Neural progenitor cell (in vitro differentiated cells): ENCODE measurements around the gene TRIM7. TPM values are rescaled to one million over a fixed set of nuclear protein-coding genes. Genes with fewer than 3 reads are reported as not detected.
"Not testable (repeated sequence)": the region's sequence is repeated elsewhere in the genome, so short reads cannot be mapped to it uniquely, and the experiment has no call there.

Experiments
- DNase-seq: peaks from one replicate; pipeline ENCODE4 v3.0.0-alpha.2; 2016; ENCODE audit warnings: low spot score
- H2AFZ ChIP-seq: fragments of 200-600 bp; sonication (generic); replicated peaks from 2 replicates; pipeline ENCODE4 v1.6.1; 2016; ENCODE audit warnings: antibody characterized with exemption
- H3F3A ChIP-seq: fragments of 200-600 bp; sonication (generic); 2 replicates; pipeline ENCODE4 v1.6.1; 2016; ENCODE audit warnings: antibody characterized with exemption, low read depth
- H3K27ac ChIP-seq: fragments of 200-600 bp; sonication (generic); 2 replicates; pipeline ENCODE4 v1.5.1; 2016; ENCODE audit warnings: mild to moderate bottlenecking
- H3K27me3 ChIP-seq: fragments of 200-600 bp; sonication (generic); 2 replicates; pipeline ENCODE4 v1.6.1; 2016; ENCODE audit warnings: mild to moderate bottlenecking, moderate library complexity
- H3K36me3 ChIP-seq: fragments of 200-600 bp; sonication (generic); 2 replicates; pipeline ENCODE4 v1.5.1; 2016
- H3K4me1 ChIP-seq: fragments of 200-600 bp; sonication (generic); 2 replicates; pipeline ENCODE4 v1.6.1; 2016; ENCODE audit warnings: mixed run types
- H3K4me2 ChIP-seq: fragments of 200-600 bp; sonication (generic); 2 replicates; pipeline ENCODE4 v1.6.1; 2016
- H3K4me3 ChIP-seq: fragments of 200-600 bp; sonication (generic); 2 replicates; pipeline ENCODE4 v1.5.1; 2016
- H3K79me2 ChIP-seq: fragments of 200-600 bp; sonication (generic); 2 replicates; pipeline ENCODE4 v1.6.1; 2016; ENCODE audit warnings: low read depth
- H3K9ac ChIP-seq: fragments of 200-600 bp; sonication (generic); 2 replicates; pipeline ENCODE4 v1.6.1; 2016
- H3K9me3 ChIP-seq: fragments of 200-600 bp; sonication (generic); 2 replicates; pipeline ENCODE4 v1.5.1; 2016; ENCODE audit warnings: low read depth
- H4K20me1 ChIP-seq: fragments of 200-600 bp; sonication (generic); 2 replicates; pipeline ENCODE4 v1.6.1; 2016; ENCODE audit warnings: low read depth
- H3K27ac Mint-ChIP-seq: 3 replicates; pipeline ENCODE4 v1.8.0; 2021; ENCODE audit warnings: mixed read lengths
- H3K27me3 Mint-ChIP-seq: 2 replicates; pipeline ENCODE4 v1.8.0; 2022; ENCODE audit warnings: low read depth, mild to moderate bottlenecking, inconsistent platforms, moderate library complexity, mixed read lengths; ENCODE audit not compliant: insufficient read depth
- H3K36me3 Mint-ChIP-seq: 3 replicates; pipeline ENCODE4 v1.8.0; 2021; ENCODE audit warnings: mixed read lengths
- H3K4me1 Mint-ChIP-seq: 3 replicates; pipeline ENCODE4 v1.8.0; 2021; ENCODE audit warnings: mixed read lengths
- H3K4me3 Mint-ChIP-seq: 3 replicates; pipeline ENCODE4 v1.8.0; 2021; ENCODE audit warnings: mild to moderate bottlenecking, moderate library complexity, mixed read lengths
- H3K9me3 Mint-ChIP-seq: 3 replicates; pipeline ENCODE4 v1.8.0; 2020; ENCODE audit warnings: mixed read lengths
- EZH2 ChIP-seq: fragments of 200-600 bp; sonication (generic); IDR thresholded peaks from 2 replicates; pipeline ENCODE4 v1.6.1; 2017; ENCODE audit warnings: antibody characterized with exemption, mild to moderate bottlenecking, moderate library complexity
- EZH2phosphoT487 ChIP-seq: fragments of 200-600 bp; sonication (generic); IDR thresholded peaks from 2 replicates; pipeline ENCODE4 v1.6.1; 2017; ENCODE audit warnings: antibody characterized with exemption
- total RNA-seq: library from RNA; depleted of rRNA; stranded (reverse); fragments of >200 nt; gene quantifications from 2 replicates; pipeline ENCODE4 v1.2.3, GENCODE V29; 2015; ENCODE audit warnings: low replicate concordance
- TF ChIP-seq, protein P1 (sequence below): fragments of 200-600 bp; sonication (generic); IDR thresholded peaks from 2 replicates; pipeline ENCODE4 v1.5.1; 2017; ENCODE audit warnings: antibody characterized with exemption, mild to moderate bottlenecking

Gene TRIM7
- total RNA-seq, 1 donor from 2014 or later, result not detected

DNA sequence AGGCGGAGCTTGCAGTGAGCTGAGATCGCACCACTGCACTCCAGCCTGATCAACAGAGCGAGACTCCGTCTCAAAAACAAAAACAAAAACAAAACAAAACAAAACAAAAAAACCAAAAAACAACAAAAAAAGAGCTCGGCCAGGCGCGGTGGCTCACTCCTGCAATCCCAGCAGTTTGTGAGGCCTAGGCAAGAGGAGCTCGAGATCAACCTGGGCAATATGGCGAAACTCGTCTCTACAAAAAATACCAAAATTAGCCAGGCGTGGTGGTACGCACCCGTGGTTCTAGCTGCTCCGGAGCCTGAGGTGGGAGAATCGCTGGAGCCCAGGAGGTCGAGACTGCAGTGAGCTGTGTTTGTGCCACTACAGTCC is 20.2 kb downstream of the TRIM7 start:
- H3K4me1 Mint-ChIP-seq, result peaks cover 28% of the 10 kb centered on the region
- H3K27me3 ChIP-seq, result peaks cover 10% of the 10 kb centered on the region
- peaks cover 8% of the 10 kb centered on the region for H3K36me3 Mint-ChIP-seq
- no peak overlapping the region for H3K4me2 ChIP-seq
- no peak overlapping the region for H3K27ac ChIP-seq
- peak overlapping the region; percentile 84 for H2AFZ ChIP-seq
- peaks cover under 1% of the 10 kb centered on the region for H3K4me1 ChIP-seq
- peak overlapping the region; percentile 47 for H3K4me3 ChIP-seq
- TF ChIP-seq EZH2phosphoT487, result no peak
- TF ChIP-seq, protein P1, sequence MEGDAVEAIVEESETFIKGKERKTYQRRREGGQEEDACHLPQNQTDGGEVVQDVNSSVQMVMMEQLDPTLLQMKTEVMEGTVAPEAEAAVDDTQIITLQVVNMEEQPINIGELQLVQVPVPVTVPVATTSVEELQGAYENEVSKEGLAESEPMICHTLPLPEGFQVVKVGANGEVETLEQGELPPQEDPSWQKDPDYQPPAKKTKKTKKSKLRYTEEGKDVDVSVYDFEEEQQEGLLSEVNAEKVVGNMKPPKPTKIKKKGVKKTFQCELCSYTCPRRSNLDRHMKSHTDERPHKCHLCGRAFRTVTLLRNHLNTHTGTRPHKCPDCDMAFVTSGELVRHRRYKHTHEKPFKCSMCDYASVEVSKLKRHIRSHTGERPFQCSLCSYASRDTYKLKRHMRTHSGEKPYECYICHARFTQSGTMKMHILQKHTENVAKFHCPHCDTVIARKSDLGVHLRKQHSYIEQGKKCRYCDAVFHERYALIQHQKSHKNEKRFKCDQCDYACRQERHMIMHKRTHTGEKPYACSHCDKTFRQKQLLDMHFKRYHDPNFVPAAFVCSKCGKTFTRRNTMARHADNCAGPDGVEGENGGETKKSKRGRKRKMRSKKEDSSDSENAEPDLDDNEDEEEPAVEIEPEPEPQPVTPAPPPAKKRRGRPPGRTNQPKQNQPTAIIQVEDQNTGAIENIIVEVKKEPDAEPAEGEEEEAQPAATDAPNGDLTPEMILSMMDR, result no peak
- no peak for TF ChIP-seq EZH2
- peaks cover 10% of the 10 kb centered on the region for H4K20me1 ChIP-seq
- no peak overlapping the region for H3K9ac ChIP-seq
- H3K27me3 Mint-ChIP-seq, result peaks cover 32% of the 10 kb centered on the region
- DNase-seq, result no peak
- H3K79me2 ChIP-seq, result no peaks in the 10 kb centered on the region
- peaks cover 37% of the 10 kb centered on the region for H3F3A ChIP-seq
- peaks cover 18% of the 10 kb centered on the region for H3K9me3 Mint-ChIP-seq
- H3K36me3 ChIP-seq, result no peaks in the 10 kb centered on the region
- no peaks in the 10 kb centered on the region for H3K9me3 ChIP-seq
- no peak overlapping the region for H3K4me3 Mint-ChIP-seq
- no peak overlapping the region for H3K27ac Mint-ChIP-seq

DNA sequence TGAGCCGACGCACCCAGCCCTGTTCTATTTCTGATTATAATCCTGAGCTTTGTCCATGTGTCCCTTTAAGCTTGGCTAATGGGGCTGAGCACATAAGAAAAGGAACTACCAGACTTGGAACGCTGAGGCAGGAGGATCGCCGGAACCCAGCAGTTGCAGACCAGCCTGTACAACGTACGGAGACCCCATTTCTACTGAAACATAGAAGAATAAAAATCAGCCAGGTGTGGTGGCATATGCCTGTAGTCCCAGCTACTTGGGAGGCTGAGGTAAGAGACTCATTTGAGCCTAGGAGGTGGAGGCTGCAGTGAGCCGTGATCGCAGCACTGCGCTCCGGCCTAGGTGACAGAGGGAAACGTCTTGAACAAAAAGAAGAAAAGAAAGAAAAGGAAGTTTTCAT is 22.3 kb downstream of the TRIM7 start:
- Histone ChIP-seq H3K36me3 (no peaks in the 10 kb centered on the region), H3K4me3 (no peak overlapping the region), H4K20me1 (no peaks in the 10 kb centered on the region), H3K9ac (no peak overlapping the region), H3K4me1 (no peaks in the 10 kb centered on the region), H3F3A (peaks cover 21% of the 10 kb centered on the region), H3K9me3 (no peaks in the 10 kb centered on the region), H3K4me2 (no peak overlapping the region), H3K27me3 (peaks cover 2% of the 10 kb centered on the region), H2AFZ (no peak overlapping the region), H3K27ac (no peak overlapping the region), H3K79me2 (no peaks in the 10 kb centered on the region)
- Mint-ChIP-seq H3K36me3 (no peaks in the 10 kb centered on the region), H3K9me3 (peaks cover 5% of the 10 kb centered on the region), H3K4me1 (peaks cover 15% of the 10 kb centered on the region), H3K27me3 (peaks cover 17% of the 10 kb centered on the region), H3K27ac (no peak overlapping the region), H3K4me3 (peak overlapping the region; percentile 68)
- TF ChIP-seq EZH2, result no peak
- no peak for TF ChIP-seq EZH2phosphoT487
- DNase-seq, result no peak

DNA sequence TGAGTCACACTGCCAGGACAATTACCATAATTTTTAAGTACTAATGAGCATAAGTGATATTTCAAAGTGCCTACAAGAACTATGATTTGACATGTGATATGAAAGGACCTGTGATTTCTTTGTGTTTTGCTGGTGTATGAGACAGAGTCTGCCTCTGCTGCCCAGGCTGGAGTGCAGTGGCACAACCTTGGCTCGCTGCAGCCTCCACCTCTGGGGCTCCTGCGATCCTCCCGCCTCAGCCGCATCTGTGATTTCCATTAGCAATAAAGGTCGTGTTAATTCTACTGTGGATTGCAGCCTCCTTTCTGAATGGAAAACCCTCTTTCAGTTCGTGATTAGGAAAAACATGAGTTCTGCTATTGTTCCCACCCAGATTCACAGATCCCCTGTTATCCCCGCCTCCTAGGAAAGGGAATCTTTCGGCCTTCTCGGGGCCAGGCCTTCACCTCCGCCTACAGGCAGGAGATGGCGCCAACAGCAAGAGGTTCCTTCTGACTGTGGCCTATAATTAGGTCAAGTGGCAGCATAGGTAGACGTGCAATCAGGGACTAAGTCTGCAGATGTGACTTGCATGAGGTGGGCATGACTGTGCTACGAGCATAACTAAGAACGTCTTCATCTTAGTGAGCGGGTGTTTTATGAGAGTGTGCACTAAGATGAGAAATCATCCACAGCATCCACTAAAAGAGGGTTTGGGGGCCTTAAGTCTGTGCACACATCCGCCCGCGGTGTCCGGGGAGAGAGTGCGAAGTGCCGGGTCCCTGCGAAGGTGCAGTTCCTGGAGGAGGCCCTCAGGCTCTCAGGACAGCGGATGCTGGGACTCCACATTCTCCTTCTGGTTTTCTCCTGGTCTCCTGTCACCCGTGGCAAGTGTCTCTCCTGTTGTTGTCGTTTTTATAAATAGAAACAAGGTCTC is 23.1 kb downstream of the TRIM7 start:
- peaks cover 16% of the 10 kb centered on the region for H3K27me3 Mint-ChIP-seq
- Histone ChIP-seq H3K27ac (no peak overlapping the region), H3K9me3 (no peaks in the 10 kb centered on the region), H3K4me2 (no peak overlapping the region), H2AFZ (peak overlapping the region; percentile 58), H4K20me1 (no peaks in the 10 kb centered on the region), H3K4me1 (no peaks in the 10 kb centered on the region), H3F3A (peaks cover 21% of the 10 kb centered on the region), H3K27me3 (peaks cover 9% of the 10 kb centered on the region), H3K36me3 (no peaks in the 10 kb centered on the region), H3K79me2 (no peaks in the 10 kb centered on the region), H3K9ac (no peak overlapping the region), H3K4me3 (no peak overlapping the region)
- H3K27ac Mint-ChIP-seq, result no peak overlapping the region
- H3K4me1 Mint-ChIP-seq, result peaks cover 13% of the 10 kb centered on the region
- TF ChIP-seq EZH2 (no peak), EZH2phosphoT487 (no peak)
- TF ChIP-seq, protein P1, result peak; percentile 75
- peaks cover 2% of the 10 kb centered on the region for H3K9me3 Mint-ChIP-seq
- peak; percentile 87 for DNase-seq
- H3K36me3 Mint-ChIP-seq, result no peaks in the 10 kb centered on the region
- H3K4me3 Mint-ChIP-seq, result peak overlapping the region; percentile 68

DNA sequence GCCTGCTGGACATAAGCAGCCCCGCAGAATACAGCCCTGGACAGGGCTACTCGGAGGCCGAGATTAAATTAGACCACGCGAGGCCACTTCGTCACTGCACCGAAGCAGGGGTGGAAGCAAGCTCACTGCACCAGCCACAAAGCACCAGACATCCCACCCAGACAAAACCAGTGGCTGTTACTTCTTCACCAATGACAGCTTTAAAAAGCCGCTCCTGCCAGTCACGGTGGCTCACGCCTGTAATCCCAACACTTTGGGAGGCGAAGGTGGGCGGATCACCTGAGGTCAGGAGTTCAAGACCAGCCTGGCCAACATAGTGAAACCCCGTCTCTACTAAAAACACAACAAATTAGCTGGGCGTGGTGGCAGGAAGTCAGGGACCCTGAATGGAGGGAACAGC is 27.4 kb downstream of the TRIM7 start:
- H3K9ac ChIP-seq, H3K9me3 Mint-ChIP-seq, H3K36me3 Mint-ChIP-seq, H4K20me1 ChIP-seq, H3K4me3 ChIP-seq, H3K36me3 ChIP-seq, H3K27ac Mint-ChIP-seq, DNase-seq, H3K4me3 Mint-ChIP-seq, H3K4me2 ChIP-seq, H3K79me2 ChIP-seq, H3K9me3 ChIP-seq, H3K4me1 ChIP-seq, H2AFZ ChIP-seq, H3K27ac ChIP-seq: not testable (repeated sequence)
- peaks cover 13% of the 10 kb centered on the region for H3K4me1 Mint-ChIP-seq
- H3K27me3 Mint-ChIP-seq, result peaks cover 51% of the 10 kb centered on the region
- H3K27me3 ChIP-seq, result peaks cover 51% of the 10 kb centered on the region
- peaks cover 33% of the 10 kb centered on the region for H3F3A ChIP-seq
